ENCODE measurements around the gene RUSC1.

RUSC1 gene

DNA sequence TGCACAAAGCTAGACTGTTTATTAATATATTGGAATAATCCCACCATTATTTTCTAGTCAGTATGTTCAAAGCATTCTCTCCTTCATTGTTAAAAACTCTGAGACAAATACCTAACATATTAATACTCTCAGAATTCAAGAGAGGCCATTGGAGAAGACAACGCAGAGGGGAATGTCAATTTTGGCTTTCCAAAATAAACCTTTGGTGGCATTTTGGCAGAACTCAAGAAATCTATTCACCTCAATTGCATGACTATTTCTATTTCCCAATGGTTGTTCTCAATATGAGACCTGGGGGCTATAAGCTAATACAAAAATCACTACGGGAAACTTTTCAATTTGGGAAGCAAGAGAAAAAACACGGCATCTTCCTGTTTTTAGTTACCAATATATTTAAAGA lies 58.5 kb downstream of the RUSC1 start:
- ChIA-PET POLR2A (no interaction called here), CTCF (no interaction called here)
- no peak for DNase-seq (ENCODE audit: extremely low spot score)
- TF ChIP-seq, protein P1, sequence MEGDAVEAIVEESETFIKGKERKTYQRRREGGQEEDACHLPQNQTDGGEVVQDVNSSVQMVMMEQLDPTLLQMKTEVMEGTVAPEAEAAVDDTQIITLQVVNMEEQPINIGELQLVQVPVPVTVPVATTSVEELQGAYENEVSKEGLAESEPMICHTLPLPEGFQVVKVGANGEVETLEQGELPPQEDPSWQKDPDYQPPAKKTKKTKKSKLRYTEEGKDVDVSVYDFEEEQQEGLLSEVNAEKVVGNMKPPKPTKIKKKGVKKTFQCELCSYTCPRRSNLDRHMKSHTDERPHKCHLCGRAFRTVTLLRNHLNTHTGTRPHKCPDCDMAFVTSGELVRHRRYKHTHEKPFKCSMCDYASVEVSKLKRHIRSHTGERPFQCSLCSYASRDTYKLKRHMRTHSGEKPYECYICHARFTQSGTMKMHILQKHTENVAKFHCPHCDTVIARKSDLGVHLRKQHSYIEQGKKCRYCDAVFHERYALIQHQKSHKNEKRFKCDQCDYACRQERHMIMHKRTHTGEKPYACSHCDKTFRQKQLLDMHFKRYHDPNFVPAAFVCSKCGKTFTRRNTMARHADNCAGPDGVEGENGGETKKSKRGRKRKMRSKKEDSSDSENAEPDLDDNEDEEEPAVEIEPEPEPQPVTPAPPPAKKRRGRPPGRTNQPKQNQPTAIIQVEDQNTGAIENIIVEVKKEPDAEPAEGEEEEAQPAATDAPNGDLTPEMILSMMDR (IDR thresholded peaks at IDR 0.05; ENCODE audit: control extremely low read depth, extremely low read depth, low read depth, missing control alignments), result no peak

DNA sequence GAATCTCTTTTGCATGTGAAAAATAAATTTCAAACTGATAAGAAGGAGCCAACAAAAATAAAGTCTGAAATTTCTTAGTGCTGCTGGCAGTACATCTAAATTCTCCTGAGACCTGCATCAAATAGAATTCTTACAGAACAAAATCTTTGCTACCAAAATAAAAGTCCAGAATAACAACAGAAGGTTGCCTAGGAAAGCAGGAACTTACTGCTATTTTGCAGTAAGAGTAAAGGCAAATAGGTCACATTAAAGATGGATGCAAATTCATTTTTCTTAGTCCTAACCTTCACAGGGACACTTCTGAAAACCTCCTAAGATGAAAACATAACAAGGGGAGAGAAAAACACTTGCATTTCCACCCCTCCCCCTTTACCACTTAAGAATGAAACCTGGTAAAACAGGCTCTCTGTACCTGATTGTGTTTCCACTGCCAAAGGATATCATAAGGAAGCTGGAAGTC lies 59.0 kb downstream of the RUSC1 start:
- TF ChIP-seq, protein P1 (IDR thresholded peaks at IDR 0.05; ENCODE audit: control extremely low read depth, extremely low read depth, low read depth, missing control alignments), result no peak
- DNase-seq (ENCODE audit: extremely low spot score), result no peak
- ChIA-PET POLR2A (no interaction called here), CTCF (interaction anchor here (0.6 to 0.9 kb wide), 2 partner anchors 103 to 213 kb away, joined by 3 read pairs; no protein-coding TSS in a partner anchor)

Data from GM10248 (cell line).